ENCODE results near the gene PRSS27.

PRSS27 gene

DNA sequence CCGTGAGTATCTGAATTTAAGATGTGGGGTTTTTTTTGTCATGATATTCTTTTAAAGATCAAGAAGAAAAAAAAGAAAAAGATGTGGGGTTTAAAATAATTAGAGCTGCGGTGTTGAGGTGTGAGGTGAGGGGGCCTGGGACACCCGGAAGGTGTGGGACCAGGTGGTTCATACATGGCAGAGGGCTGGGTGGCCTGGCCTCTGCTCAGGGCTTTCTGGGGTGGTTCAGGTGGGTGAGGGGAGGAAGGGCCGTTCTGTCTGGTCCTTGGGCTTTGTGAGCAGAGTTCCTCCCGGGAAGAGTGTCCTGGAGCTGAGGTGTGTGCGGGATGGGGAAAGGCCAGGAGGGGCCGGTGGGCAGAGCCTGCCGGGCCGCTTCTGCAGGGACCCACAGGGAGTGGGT lies 5.0 kb downstream of the PRSS27 start:
- ChIA-PET CTCF (no interaction called here), POLR2A (no interaction called here)
- no peak for TF ChIP-seq ZNF600 (tag by site-specific recombination; IDR thresholded peaks at IDR 0.05)
- TF ChIP-seq ZNF791 (tag by site-specific recombination; IDR thresholded peaks at IDR 0.05), result no peak
- 0 out of 2 replicates have a peak, but pooled peaks have one; percentile 15 for TF ChIP-seq ZFHX2 (tag by site-specific recombination; conservative IDR thresholded peaks at IDR 0.05)
- Histone ChIP-seq H3K4me3 (ENCODE audit: low read depth, low read length) (no peak overlapping the region), H3K4me1 (ENCODE audit: control insufficient read depth, insufficient read depth, low read length) (no peaks in the 10 kb centered on the region), H3K27ac (ENCODE audit: extremely low read depth, low read depth, low read length) (no peak overlapping the region), H3K9me3 (ENCODE audit: control insufficient read depth, insufficient read depth, low read depth, low read length) (no peaks in the 10 kb centered on the region), H3K36me3 (ENCODE audit: control insufficient read depth in 2 of 2, insufficient read depth in 1 of 2, low read length in 2 of 2) (peaks cover 0 to 6% of the 10 kb centered on the region in 2 experiments; a peak in 1 of 3 replicates)

DNA sequence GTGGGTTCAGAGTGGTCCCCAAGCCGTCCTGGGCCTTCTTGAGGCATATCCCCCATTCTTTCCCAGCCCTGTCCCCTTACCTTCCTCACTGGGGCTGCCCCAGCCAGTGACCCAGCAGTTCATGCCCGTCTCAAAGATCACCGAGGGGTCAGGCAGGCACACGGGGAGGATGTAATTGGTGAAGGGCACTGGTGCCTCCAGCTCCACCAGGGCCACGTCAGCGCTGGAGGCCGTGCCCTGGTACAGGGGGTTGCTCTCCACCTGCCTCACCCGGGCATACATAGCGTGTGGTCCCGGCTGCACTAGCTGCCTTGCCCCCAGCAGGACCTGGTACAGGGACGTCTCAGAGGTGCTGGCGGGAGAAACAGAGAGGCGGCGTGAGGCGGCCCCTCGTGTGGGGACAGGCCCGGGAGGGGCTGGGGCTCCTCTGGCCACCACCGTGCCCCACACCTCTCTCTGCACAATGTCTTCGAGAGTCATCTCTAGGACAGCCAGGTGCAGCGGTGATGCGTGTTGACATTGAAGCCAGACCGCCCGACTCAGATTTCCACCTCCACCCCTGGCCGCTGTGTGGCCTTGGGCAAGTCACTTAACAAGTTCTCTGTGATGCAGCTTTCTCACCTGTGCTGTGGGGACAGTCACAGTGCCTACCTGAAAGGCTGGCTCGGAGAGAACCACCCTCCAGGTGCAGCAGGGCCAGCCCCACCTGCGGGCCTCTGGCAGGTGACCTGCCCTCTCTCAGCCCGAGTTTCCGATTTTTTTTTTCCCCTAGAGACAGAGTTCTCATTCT lies 5.8 kb downstream of the PRSS27 start:
- TF ChIP-seq KLF1 (tag by site-specific recombination; IDR thresholded peaks at IDR 0.05) (no peak), ZSCAN23 (tag by site-specific recombination; IDR thresholded peaks at IDR 0.05) (no peak), ZNF600 (tag by site-specific recombination; IDR thresholded peaks at IDR 0.05) (no peak), ZNF10 (tag by site-specific recombination; IDR thresholded peaks at IDR 0.05) (no peak), ZNF223 (tag by site-specific recombination; IDR thresholded peaks at IDR 0.05) (no peak), ZNF169 (tag by site-specific recombination; IDR thresholded peaks at IDR 0.05) (no peak), ZNF423 (tag by site-specific recombination; IDR thresholded peaks at IDR 0.05) (no peak)
- TF ChIP-seq, protein P1, sequence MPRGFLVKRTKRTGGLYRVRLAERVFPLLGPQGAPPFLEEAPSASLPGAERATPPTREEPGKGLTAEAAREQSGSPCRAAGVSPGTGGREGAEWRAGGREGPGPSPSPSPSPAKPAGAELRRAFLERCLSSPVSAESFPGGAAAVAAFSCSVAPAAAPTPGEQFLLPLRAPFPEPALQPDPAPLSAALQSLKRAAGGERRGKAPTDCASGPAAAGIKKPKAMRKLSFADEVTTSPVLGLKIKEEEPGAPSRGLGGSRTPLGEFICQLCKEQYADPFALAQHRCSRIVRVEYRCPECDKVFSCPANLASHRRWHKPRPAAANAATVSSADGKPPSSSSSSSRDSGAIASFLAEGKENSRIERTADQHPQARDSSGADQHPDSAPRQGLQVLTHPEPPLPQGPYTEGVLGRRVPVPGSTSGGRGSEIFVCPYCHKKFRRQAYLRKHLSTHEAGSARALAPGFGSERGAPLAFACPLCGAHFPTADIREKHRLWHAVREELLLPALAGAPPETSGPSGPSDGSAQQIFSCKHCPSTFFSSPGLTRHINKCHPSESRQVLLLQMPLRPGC (tag by site-specific recombination; IDR thresholded peaks at IDR 0.05), result no peak
- TF ChIP-seq, protein P2, sequence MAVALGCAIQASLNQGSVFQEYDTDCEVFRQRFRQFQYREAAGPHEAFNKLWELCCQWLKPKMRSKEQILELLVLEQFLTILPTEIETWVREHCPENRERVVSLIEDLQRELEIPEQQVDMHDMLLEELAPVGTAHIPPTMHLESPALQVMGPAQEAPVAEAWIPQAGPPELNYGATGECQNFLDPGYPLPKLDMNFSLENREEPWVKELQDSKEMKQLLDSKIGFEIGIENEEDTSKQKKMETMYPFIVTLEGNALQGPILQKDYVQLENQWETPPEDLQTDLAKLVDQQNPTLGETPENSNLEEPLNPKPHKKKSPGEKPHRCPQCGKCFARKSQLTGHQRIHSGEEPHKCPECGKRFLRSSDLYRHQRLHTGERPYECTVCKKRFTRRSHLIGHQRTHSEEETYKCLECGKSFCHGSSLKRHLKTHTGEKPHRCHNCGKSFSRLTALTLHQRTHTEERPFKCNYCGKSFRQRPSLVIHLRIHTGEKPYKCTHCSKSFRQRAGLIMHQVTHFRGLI (tag by site-specific recombination; IDR thresholded peaks at IDR 0.05), result no peak
- TF ChIP-seq, protein P3, sequence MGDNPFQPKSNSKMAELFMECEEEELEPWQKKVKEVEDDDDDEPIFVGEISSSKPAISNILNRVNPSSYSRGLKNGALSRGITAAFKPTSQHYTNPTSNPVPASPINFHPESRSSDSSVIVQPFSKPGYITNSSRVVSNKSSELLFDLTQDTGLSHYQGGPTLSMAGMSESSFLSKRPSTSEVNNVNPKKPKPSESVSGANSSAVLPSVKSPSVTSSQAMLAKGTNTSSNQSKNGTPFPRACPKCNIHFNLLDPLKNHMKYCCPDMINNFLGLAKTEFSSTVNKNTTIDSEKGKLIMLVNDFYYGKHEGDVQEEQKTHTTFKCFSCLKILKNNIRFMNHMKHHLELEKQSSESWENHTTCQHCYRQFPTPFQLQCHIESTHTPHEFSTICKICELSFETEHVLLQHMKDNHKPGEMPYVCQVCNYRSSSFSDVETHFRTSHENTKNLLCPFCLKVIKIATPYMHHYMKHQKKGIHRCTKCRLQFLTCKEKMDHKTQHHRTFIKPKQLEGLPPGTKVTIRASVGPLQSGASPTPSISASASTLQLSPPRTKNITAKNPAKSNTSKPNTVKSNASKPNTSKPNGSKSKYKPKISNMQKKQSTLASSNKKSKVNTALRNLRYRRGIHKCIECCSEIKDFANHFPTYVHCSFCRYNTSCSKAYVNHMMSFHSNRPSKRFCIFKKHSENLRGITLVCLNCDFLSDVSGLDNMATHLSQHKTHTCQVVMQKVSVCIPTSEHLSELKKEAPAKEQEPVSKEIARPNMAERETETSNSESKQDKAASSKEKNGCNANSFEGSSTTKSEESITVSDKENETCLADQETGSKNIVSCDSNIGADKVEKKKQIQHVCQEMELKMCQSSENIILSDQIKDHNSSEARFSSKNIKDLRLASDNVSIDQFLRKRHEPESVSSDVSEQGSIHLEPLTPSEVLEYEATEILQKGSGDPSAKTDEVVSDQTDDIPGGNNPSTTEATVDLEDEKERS (tag by site-specific recombination; IDR thresholded peaks at IDR 0.05), result no peak
- Histone ChIP-seq H3K27ac (ENCODE audit: extremely low read depth, low read depth, low read length) (no peak overlapping the region), H3K36me3 (ENCODE audit: control insufficient read depth in 2 of 2, insufficient read depth in 1 of 2, low read length in 2 of 2) (peaks cover 0 to 15% of the 10 kb centered on the region in 2 experiments; a peak in 1 of 3 replicates), H3K4me3 (ENCODE audit: low read depth, low read length) (no peak overlapping the region), H3K9me3 (ENCODE audit: control insufficient read depth, insufficient read depth, low read depth, low read length) (no peaks in the 10 kb centered on the region), H3K4me1 (ENCODE audit: control insufficient read depth, insufficient read depth, low read length) (no peaks in the 10 kb centered on the region)
- ChIA-PET CTCF (no interaction called here), POLR2A (no interaction called here)

DNA sequence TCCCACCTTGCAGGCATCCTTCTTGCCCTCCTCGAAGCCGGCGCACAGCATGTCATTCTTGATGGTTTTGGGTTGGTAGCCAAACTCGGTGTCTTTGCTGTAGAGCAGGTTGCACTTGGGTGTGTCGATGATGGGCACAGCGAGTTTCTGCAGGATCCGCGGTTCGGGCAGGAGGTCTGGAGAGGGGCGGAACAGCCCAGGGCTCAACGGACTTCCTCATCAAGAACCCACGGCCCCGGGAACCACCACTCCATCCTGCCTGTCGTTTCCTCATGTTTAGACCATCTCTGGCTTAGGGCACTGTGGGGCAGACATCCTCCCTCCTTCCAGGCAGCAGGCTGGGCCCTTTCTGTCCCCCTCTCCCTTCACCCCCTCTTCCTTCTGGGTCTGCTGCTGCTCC lies 6.5 kb downstream of the PRSS27 start:
- Histone ChIP-seq H3K4me3 (ENCODE audit: low read depth, low read length) (no peak overlapping the region), H3K4me1 (ENCODE audit: control insufficient read depth, insufficient read depth, low read length) (no peaks in the 10 kb centered on the region), H3K9me3 (ENCODE audit: control insufficient read depth, insufficient read depth, low read depth, low read length) (no peaks in the 10 kb centered on the region), H3K36me3 (ENCODE audit: control insufficient read depth in 2 of 2, insufficient read depth in 1 of 2, low read length in 2 of 2) (peaks cover 0 to 19% of the 10 kb centered on the region in 2 experiments; a peak in 1 of 3 replicates), H3K27ac (ENCODE audit: extremely low read depth, low read depth, low read length) (no peak overlapping the region)
- POLR2A ChIA-PET, result no interaction called here
- TF ChIP-seq ZBTB8A (tag by site-specific recombination; IDR thresholded peaks at IDR 0.05) (no peak), BCL11B (tag by site-specific recombination; IDR thresholded peaks at IDR 0.05; ENCODE audit: low read depth) (no peak), GLI2 (tag by site-specific recombination; IDR thresholded peaks at IDR 0.05; ENCODE audit: borderline replicate concordance, low read depth) (no peak), ZNF138 (tag by site-specific recombination; IDR thresholded peaks at IDR 0.05; ENCODE audit: borderline replicate concordance) (no peak), ZBTB7A (tag by site-specific recombination; IDR thresholded peaks at IDR 0.05; ENCODE audit: low read depth) (no peak), ZNF155 (tag by site-specific recombination; IDR thresholded peaks at IDR 0.05) (no peak), ZNF529 (tag by site-specific recombination; IDR thresholded peaks at IDR 0.05; ENCODE audit: insufficient replicate concordance) (no peak), ZFHX2 (tag by site-specific recombination; conservative IDR thresholded peaks at IDR 0.05) (no peak)
- TF ChIP-seq, protein P4, sequence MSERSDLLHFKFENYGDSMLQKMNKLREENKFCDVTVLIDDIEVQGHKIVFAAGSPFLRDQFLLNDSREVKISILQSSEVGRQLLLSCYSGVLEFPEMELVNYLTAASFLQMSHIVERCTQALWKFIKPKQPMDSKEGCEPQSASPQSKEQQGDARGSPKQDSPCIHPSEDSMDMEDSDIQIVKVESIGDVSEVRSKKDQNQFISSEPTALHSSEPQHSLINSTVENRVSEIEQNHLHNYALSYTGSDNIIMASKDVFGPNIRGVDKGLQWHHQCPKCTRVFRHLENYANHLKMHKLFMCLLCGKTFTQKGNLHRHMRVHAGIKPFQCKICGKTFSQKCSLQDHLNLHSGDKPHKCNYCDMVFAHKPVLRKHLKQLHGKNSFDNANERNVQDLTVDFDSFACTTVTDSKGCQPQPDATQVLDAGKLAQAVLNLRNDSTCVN (tag by site-specific recombination; optimal IDR thresholded peaks at IDR 0.05), result no peak
- TF ChIP-seq, protein P5, sequence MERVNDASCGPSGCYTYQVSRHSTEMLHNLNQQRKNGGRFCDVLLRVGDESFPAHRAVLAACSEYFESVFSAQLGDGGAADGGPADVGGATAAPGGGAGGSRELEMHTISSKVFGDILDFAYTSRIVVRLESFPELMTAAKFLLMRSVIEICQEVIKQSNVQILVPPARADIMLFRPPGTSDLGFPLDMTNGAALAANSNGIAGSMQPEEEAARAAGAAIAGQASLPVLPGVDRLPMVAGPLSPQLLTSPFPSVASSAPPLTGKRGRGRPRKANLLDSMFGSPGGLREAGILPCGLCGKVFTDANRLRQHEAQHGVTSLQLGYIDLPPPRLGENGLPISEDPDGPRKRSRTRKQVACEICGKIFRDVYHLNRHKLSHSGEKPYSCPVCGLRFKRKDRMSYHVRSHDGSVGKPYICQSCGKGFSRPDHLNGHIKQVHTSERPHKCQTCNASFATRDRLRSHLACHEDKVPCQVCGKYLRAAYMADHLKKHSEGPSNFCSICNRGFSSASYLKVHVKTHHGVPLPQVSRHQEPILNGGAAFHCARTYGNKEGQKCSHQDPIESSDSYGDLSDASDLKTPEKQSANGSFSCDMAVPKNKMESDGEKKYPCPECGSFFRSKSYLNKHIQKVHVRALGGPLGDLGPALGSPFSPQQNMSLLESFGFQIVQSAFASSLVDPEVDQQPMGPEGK (tag by site-specific recombination; IDR thresholded peaks at IDR 0.05), result no peak
- CTCF ChIA-PET, result no interaction called here
